ENCODE measurements around the gene NDUFA13.

DNA sequence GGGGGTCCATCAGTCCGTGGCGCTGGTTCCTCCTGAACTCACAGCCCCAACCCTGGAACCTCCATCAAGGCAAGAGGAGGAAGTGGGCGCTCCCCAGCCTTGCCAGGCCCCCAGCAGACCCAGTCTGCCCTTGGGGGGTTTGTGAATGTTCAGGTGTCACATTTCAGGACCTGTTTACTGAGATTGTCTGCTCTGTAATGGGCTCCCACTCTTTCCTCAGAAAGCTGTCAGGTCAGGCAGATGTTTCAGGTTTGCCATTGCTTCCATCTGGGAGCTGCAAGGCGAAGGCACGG, 30.1 kb upstream of the NDUFA13 start:
- TF ChIP-seq CTCF (IDR thresholded peaks at IDR 0.05; ENCODE audit: low read length) (no peak), EZH2 (IDR thresholded peaks at IDR 0.05; ENCODE audit: borderline replicate concordance, low read length) (no peak)
